GM12892 (cell line): ENCODE data around the gene RIC1.

Source experiments
- POLR2A ChIP-seq: IDR thresholded peaks from 2 replicates; pipeline ENCODE4 v1.6.1; 2011; ENCODE audit warnings: low read depth, low read length, control low read depth
- POLR2AphosphoS5 ChIP-seq: IDR thresholded peaks from 2 replicates; pipeline ENCODE4 v1.6.1; 2011; ENCODE audit warnings: low read depth, low read length, control low read depth
- TAF1 ChIP-seq: IDR thresholded peaks from 2 replicates; pipeline ENCODE4 v1.6.1; 2011; ENCODE audit warnings: low read depth, mild to moderate bottlenecking, control low read depth, low read length, borderline replicate concordance

GRCh38 chr9:5610491-5610890 lies 18.4 kb upstream of the RIC1 start:
- TF ChIP-seq POLR2AphosphoS5: no peak
- TF ChIP-seq POLR2A: no peak
- no peak for TF ChIP-seq TAF1
